ENCODE results near the gene GMFB. TPM values are rescaled to one million over a fixed set of nuclear protein-coding genes. Genes with fewer than 3 reads are reported as not detected.

GMFB gene
- polyA plus RNA-seq, 1 experiment: 49.2 TPM

- Histone ChIP-seq H3K4me3 (ENCODE audit: low read depth, low read length) (no peak overlapping the region), H3K27me3 (ENCODE audit: control insufficient read depth, insufficient read depth, low read length) (no peaks in the 10 kb centered on the region), H3K27ac (ENCODE audit: low read depth, low read length) (no peak overlapping the region), H3K9me3 (ENCODE audit: control insufficient read depth, insufficient read depth, low read length) (no peaks in the 10 kb centered on the region)
- ChIA-PET POLR2A (no interaction called here), CTCF (interaction anchor here (1.2 kb wide), 1 partner anchor 257 kb away, joined by 3 read pairs; no protein-coding TSS in a partner anchor)
- DNase-seq (ENCODE audit: low read depth, low spot score): no peak
- no peak for TF ChIP-seq CTCF (IDR thresholded peaks at IDR 0.05; ENCODE audit: low read depth, low read length)
Measured at GRCh38 chr14:54516709-54517108, 27.9 kb upstream of the GMFB start.

- H3K27ac ChIP-seq (ENCODE audit: low read depth, low read length): no peak overlapping the region
- no peaks in the 10 kb centered on the region for H3K27me3 ChIP-seq (ENCODE audit: control insufficient read depth, insufficient read depth, low read length)
- no peak overlapping the region for H3K4me3 ChIP-seq (ENCODE audit: low read depth, low read length)
- TF ChIP-seq CTCF (IDR thresholded peaks at IDR 0.05; ENCODE audit: low read depth, low read length): no peak
- POLR2A ChIA-PET: no interaction called here
- no peak for DNase-seq (ENCODE audit: low read depth, low spot score)
- CTCF ChIA-PET: interaction anchor here (1.2 kb wide), 1 partner anchor 258 kb away, joined by 3 read pairs; no protein-coding TSS in a partner anchor
- no peaks in the 10 kb centered on the region for H3K9me3 ChIP-seq (ENCODE audit: control insufficient read depth, insufficient read depth, low read length)
Measured at GRCh38 chr14:54515670-54516069, 26.9 kb upstream of the GMFB start.

- no peaks in the 10 kb centered on the region for H3K27me3 ChIP-seq (ENCODE audit: control insufficient read depth, insufficient read depth, low read length)
- no peak overlapping the region for H3K27ac ChIP-seq (ENCODE audit: low read depth, low read length)
- H3K9me3 ChIP-seq (ENCODE audit: control insufficient read depth, insufficient read depth, low read length): peaks cover 2% of the 10 kb centered on the region; the same call in 1 of the 2 replicates
- POLR2A ChIA-PET: no interaction called here
- CTCF ChIA-PET: no interaction called here
- H3K4me3 ChIP-seq (ENCODE audit: low read depth, low read length): no peak overlapping the region
- TF ChIP-seq CTCF (IDR thresholded peaks at IDR 0.05; ENCODE audit: low read depth, low read length): no peak
- DNase-seq (ENCODE audit: low read depth, low spot score): no peak
Measured at GRCh38 chr14:54512393-54512792, 23.6 kb upstream of the GMFB start.

GRCh38 chr14:54509546-54510501 lies 21.0 kb upstream of the GMFB start, which contains the start of gene CGRRF1:
Gene CGRRF1, plus strand, starts transcription at chr14:54509906. Its CDS starts 54 bp downstream, at chr14:54509960.
- Histone ChIP-seq H3K27ac (ENCODE audit: low read depth, low read length) (peak within 1 kb of the TSS; percentile 12), H3K4me3 (ENCODE audit: low read depth, low read length) (peak within 1 kb of the TSS; percentile 97), H3K9me3 (ENCODE audit: control insufficient read depth, insufficient read depth, low read length) (peaks cover 2% of the 10 kb centered on the region; the same call in 1 of the 2 replicates), H3K27me3 (ENCODE audit: control insufficient read depth, insufficient read depth, low read length) (no peaks in the 10 kb centered on the region)
- CTCF ChIA-PET: interaction anchor here (0.7 to 3.5 kb wide), 17 partner anchors 11 to 468 kb away, joined by 3 to 20 read pairs (median 4); partner anchors contain the start of gene GMFB
- peak; percentile 42 for TF ChIP-seq CTCF (IDR thresholded peaks at IDR 0.05; ENCODE audit: low read depth, low read length)
- peak; percentile 96 for DNase-seq (ENCODE audit: low read depth, low spot score)
- POLR2A ChIA-PET: interaction anchor here (0.6 to 1.3 kb wide), 5 partner anchors 17 to 69 kb away, joined by 3 to 12 read pairs (median 5); partner anchors contain the start of genes CNIH1, GMFB and SAMD4A

- Histone ChIP-seq H3K9me3 (ENCODE audit: control insufficient read depth, insufficient read depth, low read length) (no peaks in the 10 kb centered on the region), H3K27me3 (ENCODE audit: control insufficient read depth, insufficient read depth, low read length) (peaks cover 4% of the 10 kb centered on the region), H3K27ac (ENCODE audit: low read depth, low read length) (no peak overlapping the region), H3K4me3 (ENCODE audit: low read depth, low read length) (no peak overlapping the region)
- no peak for DNase-seq (ENCODE audit: low read depth, low spot score)
- ChIA-PET CTCF (interaction anchor here (0.7 to 2.1 kb wide), 4 partner anchors 26 to 304 kb away, joined by 3 to 6 read pairs (median 4); no protein-coding TSS in a partner anchor), POLR2A (no interaction called here)
- TF ChIP-seq CTCF (IDR thresholded peaks at IDR 0.05; ENCODE audit: low read depth, low read length): peak; percentile 57
Measured at GRCh38 chr14:54503486-54503885, 14.7 kb upstream of the GMFB start.

Data from AG04450 (cell line).